ENCODE measurements around the gene OSBPL7.

DNA sequence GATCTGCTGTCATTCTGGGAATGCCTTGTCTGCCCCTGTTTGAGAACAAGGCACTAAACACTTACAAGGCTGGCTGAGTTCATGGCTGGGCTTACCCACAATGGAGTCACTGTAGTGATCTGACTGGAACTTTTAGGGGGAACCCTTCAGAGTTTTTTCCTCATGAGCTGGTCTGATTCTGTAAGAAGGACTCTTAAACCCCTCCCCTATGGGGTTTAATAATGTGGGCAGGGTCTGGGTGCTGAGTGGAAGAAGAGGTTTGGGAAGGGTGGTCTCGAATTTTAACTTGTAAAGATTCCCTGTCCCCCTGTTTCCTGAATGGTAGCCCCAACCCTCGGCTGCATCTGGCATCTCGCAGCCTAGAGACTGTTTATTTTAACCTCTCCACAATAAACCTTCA, 30.6 kb downstream of the OSBPL7 start:
- TF ChIP-seq POLR2A (IDR thresholded peaks at IDR 0.05), result no peak
- no peak for TF ChIP-seq POLR2AphosphoS5 (IDR thresholded peaks at IDR 0.05)
- TF ChIP-seq, protein P1, sequence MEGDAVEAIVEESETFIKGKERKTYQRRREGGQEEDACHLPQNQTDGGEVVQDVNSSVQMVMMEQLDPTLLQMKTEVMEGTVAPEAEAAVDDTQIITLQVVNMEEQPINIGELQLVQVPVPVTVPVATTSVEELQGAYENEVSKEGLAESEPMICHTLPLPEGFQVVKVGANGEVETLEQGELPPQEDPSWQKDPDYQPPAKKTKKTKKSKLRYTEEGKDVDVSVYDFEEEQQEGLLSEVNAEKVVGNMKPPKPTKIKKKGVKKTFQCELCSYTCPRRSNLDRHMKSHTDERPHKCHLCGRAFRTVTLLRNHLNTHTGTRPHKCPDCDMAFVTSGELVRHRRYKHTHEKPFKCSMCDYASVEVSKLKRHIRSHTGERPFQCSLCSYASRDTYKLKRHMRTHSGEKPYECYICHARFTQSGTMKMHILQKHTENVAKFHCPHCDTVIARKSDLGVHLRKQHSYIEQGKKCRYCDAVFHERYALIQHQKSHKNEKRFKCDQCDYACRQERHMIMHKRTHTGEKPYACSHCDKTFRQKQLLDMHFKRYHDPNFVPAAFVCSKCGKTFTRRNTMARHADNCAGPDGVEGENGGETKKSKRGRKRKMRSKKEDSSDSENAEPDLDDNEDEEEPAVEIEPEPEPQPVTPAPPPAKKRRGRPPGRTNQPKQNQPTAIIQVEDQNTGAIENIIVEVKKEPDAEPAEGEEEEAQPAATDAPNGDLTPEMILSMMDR (IDR thresholded peaks at IDR 0.05), result no peak
- no peak for TF ChIP-seq EP300 (IDR thresholded peaks at IDR 0.05)

Measured in gastroesophageal sphincter (tissue), 3 donors.